GM19238 (cell line): ENCODE data around the gene CMTM5.
A peak's percentile ranks its signal among the peaks of the same experiment; 100 is the strongest.

Experiments used
- DNase-seq: peaks from one replicate; pipeline ENCODE4 v3.0.0; 2011; ENCODE audit warnings: low spot score; ENCODE audit not compliant: insufficient read length

The CMTM5 gene, protein sequence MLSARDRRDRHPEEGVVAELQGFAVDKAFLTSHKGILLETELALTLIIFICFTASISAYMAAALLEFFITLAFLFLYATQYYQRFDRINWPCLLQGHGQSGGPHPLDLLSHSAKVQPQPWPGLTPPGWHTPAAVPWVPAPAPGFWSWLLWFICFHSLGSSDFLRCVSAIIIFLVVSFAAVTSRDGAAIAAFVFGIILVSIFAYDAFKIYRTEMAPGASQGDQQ

DNA sequence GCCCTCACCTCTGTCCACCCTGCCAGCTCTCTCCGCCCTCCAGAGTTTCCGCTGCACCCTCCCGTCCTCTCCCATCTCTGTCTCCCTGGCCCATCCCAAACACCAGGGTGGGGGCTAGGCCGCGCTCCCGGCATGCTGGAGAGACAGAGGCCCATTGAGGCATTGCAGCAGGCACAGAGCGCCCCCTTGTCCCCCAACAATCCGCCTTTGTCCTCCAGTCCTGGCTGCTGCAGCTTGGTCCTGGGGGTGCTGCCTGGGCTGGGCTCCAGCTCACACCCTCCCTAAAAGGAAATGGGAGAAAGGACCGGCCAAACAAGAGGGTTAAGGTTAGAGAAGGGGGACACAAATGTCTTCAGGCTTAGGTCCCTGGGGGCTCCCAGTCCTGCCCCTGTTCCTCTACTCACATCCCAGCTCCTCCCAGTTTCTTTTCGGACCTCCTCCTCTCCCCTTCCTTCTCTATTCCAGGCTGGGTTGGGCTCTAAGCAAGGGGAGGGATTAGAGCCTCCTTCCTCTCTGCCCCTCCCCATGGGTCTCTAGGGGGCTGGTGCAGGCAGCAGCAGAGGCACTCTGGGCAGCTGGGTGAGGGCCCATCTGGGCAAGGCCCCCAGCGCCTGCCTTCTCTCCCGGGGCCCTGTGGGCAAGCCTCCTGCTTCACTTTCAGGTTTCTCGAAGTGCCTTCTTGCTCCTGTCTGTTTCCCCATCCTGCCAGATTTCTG lies at the start of gene CMTM5:
CMTM5 (plus strand) TSS at position 565 of the 716 bp plus-strand sequence. CDS start 206 bp downstream, outside the sequence.
- no peak for DNase-seq

DNA sequence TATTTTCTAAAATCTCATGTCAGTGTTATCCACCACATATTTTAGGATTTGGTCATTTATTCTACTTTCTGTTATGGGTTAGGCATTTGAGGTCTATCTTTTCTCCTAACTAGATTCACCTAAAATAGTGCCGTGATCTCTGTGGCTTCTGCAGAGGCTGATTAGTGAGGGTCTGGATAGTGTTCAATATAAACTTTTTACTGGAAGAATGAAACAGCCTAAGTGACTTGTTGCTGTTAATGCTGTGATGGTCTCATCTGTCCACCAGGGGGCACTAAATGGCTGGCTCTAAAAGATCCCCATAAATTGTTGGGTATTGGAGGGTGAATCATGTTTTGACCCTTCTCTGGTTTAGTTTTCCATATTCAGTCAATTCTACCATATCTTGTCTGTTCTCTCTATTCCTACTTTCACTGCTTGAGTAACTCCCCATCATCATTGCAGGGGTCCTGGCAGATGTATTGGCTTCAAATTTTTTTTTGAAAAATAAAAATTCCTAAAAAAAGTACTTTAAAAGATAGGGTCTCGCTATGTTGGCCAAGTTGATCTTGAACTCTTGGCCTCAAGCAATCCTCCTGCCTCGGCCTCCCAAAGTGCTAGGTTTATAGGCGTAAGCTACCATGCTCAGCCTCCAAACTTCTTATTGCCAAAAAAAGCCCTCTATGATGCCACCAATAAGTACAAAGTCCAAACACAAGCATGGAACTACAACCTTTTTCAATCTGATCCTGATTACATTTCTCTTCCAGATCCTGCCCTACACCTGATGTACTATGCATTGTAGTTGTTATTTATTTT lies 48.7 kb upstream of the CMTM5 start:
- peak; percentile 58 for DNase-seq

DNA sequence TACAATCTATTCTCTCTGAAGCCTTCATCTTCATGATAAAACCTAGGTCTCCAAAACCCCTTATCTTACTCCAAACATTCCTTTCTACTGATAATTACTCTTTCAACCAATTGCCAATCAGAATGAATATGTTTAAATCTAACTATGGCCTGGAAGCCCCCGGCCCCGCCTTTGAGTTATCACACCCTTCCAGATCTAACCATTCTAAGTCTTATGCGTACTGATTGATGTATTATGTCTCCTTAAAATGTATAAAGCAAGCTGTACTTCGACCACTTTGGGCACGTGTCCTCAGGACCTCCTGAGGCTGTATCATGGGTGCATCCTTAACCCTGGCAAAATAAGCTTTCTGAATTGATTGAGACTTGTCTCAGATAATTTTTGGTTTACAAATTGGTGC lies 41.2 kb upstream of the CMTM5 start:
- DNase-seq: no peak

DNA sequence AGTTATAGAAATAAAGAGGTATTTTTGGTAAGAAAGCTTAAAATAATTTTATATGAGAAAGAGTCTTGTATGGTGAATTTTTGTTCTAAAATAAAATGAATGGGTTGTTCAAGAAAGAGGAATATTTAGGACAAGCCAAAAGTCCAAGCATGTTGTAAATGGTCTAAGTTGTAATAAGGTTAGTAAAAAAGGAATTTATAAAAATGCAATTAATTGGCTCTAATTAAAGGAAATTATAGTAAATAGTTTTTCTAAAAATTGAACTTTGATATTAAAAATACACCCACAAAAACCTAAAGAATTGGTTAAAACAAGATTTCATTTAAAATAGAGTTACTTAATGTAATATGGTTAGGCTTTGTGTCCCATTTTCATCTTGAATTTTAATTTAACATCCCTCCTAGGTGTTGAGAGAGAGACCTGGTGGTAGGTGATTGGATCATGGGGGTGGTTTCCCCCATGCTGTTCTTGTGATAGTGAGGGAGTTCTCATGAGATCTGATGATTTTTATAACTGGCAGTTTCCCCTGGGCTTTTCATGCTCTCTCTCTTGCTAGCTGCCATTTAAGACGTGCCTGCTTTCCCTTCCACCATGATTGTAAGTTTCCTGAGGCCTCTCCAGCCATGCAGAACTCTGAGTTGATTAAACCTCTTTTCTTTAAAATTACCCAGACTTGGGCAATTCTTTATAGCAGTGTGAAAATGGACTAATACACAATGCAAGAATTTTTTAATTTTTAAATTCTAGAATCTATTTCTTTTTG lies 37.2 kb upstream of the CMTM5 start:
- no peak for DNase-seq

DNA sequence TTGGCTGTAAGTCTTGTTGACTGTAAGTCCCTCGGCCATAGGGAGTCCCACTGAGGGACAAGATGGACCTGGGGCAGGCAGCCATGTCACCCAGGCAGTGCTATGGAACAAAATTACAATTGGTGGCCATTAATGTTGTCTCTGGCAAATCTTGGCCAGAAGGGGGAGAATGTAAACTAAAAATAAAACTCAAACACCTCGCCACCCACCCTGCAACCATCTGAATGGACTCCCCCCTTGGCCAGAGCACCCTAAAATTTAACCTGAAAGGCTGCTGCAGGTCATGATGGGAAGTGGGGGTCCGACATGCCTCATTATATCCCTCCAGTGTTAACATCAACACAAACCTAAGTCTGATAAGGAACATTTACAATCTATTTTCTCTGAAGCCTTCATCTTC lies 32.4 kb upstream of the CMTM5 start:
- DNase-seq: no peak

DNA sequence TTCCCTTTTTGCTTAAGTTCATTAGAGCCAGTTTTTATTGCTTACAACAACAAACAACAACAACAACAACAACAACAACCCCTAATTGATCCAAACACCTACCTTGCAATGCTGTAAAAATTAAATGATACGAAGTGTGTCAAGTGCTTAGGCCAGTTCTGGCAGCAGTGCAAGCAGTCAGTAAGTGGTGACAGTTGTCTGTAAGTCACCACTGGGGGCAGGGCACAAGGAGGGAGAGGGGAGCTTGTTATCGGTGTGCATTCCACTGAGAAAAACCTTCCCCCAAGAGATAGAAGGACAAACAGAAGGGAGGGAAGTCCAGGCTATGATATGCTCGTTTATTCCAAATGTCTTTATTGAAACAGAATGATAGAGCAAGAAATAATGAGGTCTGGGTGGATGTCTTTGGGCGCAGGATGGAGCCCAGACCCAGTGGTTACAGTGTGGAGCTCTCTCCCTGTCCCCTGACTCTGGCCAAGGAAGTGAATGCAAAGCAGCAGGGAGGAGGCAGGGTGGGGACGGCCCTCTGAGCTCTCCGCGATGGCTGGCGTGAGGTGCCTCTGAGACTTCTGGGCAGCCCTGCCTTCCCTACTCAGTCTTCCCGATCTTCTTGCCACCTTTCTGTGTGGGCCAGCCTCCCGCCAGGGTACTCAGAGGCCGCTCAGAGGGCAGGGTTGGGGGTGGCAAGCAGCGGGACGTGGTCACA lies 30.7 kb upstream of the CMTM5 start:
- DNase-seq: no peak

DNA sequence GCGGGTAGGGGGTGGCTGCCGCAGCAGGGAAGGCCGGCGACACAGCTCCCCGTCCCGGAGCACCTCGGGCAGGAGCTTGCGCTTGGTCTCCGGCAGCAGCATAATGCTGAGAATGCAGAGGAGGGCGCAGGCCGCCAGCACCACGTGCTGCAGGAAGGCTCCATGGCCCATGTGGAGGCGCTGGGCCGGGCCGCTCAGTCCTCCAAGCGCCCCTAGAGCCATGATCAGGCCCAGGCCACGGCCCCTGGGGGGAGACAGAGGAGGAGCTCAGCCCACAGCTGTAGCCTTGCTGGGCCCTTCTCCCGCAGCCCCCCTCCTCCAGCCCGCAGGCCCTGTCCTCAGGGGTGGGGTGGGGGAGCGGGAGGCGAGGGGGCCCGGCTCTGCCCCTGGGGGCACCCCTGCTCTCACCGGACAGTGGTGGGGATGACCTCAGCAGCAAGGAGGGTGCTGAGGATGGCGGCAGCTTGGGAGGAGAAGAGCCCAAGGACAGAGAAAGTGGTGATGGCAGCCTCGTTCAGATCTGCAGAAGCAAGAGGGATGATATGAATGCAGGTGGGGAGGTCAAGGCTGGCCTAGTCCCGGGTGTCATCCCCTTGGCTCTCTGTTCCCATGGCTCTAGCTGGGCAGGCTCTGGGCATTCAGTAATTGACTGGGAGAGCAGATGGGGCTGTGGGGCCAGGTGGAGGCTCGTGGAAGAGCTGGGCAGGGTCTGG lies 30.0 kb upstream of the CMTM5 start:
- no peak for DNase-seq

DNA sequence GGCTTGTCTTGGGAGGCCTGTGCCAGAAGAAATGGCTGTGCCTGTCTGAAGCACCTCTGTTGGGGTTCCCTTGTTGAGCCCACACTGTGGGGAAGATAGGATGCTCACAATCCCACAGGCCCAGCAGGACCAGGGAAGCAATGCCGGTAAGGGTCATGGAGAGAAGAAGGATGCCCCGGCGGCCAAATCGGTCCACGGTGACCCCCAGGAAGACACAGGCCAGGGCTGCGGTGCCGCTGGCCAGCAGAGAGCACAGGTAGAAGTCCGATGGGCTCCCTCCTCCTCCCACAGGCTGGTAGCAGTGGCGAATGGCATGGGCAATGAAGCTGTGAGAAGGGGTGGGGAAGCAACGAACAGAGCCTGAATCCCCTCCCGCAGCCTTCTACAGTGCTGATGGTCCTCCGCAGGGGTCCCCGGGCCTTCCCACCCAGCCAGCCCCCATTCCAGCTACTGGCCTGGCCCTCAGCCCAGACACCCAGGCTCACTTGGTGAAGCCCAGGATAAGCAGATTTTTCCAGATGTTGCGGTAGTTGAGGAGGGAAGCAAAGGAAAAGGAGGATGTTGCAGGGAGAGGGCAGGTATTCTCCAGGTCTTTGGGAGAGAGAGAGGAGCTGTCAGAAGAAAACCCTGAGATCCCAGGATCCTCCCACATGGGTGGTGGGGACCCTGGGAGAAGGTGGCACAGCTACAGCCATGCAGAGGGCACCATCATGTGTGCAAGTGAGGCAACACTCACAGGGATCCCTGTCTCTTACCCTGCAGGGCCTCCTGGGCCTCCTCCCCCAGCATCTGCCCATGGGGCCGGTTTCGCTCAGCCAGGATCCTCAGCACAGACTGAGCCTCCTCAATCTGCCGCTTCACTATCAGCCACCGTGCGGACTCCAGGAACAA lies 29.2 kb upstream of the CMTM5 start:
- no peak for DNase-seq

DNA sequence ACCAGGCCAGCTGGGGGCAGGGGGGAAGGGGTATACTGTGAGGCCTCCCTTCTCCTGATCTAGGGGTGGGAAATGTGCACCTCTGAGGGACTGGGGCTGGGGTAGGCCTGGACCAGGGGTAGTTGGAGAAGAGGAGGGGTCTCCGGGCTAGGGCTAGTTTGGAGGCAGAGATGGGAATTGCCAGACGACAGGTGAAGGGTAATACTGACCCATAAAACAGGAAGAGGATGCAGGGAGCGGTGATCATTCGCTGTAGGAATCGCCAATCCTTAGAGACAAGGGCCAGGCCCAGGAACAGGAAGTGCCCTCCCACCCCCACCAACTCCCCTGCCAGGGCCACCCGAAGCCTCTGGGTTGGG lies 28.6 kb upstream of the CMTM5 start:
- no peak for DNase-seq

DNA sequence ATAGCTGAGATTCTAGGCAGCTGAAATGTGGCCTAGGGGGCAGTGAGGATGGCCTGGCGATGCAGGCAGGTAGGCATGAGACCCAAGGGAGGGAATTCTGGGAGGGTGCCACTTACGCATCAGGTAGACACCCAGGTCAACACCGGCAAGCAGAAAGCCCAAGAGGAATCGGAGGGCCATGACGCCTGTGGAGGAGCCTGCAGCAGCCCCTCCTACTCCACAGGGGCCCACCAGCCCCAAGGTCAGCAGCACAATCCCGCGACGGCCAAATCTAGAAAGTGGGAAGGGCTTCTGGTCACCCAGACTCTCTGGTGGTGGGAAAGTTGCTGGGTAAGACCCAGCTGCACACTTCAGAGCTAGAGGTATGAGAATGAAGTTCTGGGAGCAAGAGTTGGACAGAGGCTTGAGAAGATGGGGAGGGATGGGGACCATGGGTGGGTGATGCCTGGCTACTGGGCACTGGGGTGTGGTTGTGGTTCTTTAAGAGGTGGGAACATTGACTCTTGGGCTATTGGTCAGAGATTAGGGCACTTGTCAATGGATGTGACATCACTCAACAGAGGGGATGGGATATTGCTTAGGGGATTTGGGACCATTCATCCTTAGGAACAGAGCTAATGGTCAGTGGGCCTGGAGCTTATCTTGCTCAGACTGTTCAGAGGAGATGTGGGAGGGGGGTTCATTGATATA lies 27.5 kb upstream of the CMTM5 start:
- no peak for DNase-seq

DNA sequence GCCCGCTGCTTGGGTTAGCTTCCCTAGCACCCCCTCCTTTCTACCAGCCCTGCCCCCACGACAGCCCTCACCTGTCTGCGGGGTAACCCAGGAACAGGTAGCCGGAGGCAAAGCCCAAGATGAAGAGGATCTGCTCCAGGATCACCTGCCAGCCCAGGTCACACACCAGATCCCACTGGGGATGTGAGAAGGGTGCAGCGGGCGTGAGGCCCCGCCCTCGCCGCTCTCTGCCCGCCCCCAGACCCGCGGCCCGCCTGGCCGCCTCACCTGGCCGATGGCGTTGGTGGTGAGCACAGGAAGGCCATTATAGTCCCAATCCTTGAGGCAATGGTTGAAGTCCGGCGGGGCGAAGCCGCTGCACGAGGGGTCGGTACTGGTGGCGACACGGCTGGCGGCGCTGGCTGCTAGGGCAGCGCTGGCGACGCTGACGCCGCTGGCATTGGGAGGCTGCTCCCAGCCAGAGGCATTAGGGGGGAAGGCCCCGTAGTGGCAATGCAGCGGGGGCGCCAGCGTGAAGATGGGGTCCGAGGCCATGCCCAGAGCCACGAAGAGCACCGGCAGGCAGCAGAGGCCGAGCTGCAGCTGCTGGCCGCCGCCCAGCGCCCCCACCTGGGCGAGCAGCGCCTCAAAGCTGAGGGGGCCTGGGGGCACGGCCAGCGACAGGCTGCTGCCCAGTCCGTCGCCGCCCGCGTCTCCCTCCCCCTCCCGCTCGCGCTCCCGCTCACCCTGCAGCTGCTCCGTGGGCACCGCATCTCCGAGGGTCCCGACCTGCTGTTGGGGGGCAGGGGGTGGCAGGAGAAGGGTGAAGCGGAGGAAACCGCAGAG lies 25.0 kb upstream of the CMTM5 start:
- DNase-seq: no peak

DNA sequence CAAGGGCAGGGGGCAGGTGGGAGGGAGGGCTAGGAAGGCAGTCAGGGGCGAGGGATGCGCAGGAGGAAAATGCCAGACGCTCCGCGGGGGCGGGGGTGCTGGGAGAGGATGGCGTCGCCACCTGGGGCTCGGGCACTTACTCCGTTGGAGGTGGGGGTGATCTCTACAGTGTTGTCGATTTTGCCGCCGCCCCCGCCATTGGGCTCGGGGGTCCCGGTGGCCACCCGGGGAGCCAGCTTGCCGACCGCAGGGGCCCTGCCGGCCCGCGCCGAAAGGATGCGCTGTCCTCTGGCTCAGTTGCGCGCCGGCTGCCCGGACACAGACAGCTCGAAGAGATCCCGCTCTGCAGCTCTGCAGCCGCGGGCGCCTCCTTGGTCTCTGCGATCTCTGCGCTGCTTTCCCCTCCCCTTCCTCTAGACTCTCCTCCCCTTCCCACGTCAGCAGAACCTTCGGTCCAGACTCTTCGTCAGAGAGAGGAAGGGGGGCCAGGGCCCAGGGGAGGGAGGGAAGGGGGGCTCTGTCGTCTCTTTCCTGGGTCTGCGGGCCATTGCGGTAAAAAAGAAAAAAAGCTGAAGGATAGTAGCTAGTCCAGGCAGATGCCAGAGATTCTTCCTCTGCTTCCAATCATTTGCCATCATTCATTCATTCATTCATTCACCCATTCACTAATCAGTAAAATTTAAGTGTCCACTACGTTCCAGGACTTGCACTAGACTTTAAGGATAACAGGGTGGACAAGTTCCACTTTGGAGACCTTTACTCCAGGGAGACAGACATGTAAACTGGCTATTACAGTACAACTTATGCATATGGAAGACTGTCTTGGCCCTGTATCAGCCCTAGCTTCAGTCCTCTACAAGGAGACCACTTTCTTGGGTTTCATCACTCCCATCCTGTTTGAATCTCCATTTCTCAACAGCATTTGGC lies 24.1 kb upstream of the CMTM5 start, which contains the start of gene SLC22A17:
SLC22A17 (minus strand) TSS at position 382 of the 927 bp plus-strand sequence.
- no peak for DNase-seq

DNA sequence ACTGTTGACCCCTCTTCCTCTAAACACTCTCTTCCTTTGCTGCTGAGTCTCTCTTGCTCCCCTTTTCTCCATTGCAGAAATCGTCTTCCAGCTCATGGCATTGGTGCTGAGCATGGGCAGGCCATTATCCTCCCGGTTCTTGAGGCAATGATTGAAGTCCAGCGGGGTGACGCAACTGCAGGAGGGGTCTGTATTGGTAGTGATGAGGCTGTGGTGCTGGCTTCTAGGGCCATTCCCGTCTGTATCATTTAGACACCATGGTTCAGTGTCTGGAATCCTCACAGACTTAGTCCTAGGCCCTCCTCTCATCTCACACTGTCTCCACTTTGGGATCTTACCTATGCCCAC lies 23.4 kb upstream of the CMTM5 start:
- DNase-seq: no peak

DNA sequence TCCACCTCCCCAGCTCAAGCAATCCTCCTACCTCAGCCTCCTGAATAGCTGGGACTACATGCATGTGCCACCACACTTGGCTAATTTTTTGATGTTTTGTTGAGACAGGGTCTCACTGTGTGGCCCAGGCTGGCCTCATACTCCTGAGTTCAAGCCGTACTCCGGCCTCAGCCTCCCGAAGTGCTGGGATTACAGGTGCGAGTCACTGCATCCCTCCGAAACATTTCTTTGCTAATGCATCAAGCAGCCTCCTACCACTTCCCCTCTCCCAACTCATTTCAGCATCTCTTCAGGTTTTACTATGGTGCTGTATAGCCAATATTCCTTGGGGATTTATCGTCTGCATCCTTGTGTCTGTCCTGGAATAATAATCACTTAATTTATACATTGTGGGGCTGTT lies 21.9 kb upstream of the CMTM5 start:
- DNase-seq: no peak

DNA sequence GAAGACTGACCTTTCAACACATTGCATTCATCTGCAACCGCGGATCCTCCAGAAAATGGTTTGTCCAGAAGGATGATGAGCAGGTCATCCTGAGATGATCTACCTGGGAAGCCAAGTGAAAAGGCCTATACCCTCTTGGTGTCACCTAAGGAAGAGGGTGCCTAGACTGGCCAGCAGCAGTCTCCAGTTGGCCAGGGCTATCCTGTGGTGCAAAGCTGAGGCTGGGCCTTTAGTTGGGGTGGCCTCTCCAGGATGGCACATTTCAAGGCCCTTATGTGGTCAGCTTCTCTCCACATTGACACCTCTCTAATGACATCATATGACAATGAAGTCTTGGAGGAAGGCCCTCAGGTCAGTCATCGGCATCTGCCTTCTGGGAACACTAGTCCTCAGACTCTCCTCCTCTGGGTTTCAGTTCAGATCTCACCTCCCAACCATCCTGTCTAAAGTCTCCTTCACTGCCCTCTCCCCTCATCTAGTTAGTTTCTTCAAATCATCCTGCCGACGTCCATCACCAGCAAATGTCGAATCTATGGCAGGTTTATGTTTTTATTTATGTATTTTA lies 20.9 kb upstream of the CMTM5 start:
- DNase-seq: no peak

DNA sequence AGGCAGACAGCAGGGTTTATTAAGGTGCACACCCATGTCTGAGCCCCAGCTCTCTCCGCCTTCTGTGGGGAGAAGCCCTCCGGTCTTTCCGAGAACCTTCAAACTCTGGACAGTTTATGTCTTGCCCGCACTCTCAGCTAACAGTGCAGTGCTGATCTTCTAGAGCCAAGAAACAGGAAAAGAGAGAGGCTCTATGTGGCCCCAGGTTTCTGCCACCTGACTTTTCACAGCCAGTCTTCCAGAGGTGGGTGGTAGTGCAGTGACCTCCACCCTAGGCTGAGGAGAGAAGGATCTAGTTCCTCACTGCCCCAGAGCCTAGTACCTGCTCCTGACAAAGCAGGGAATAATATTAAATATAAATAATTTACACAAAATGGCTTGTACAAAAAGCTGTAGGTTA lies 20.2 kb upstream of the CMTM5 start:
- DNase-seq: no peak

DNA sequence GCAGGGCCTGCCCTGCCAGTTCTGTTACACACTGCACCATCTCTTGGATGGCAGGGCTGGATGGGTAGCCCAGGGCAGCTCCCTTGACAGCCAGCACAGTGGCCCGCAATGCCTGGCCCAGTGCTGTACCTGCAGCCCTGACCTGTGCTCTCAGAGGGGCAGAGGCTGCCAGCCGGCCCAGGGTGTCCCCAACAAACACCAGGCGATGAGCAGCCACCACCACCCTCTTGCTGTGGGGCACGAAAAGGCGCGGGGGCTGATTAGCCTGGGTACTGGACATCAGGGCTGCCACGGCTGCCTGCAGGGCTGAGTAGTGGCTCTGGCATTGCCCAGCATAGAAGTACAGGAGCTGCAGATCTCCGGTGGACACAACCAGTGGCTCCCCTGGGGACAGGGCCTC lies 19.6 kb upstream of the CMTM5 start:
- no peak for DNase-seq
